ENCODE data around the gene UBL3.

UBL3 gene

DNA sequence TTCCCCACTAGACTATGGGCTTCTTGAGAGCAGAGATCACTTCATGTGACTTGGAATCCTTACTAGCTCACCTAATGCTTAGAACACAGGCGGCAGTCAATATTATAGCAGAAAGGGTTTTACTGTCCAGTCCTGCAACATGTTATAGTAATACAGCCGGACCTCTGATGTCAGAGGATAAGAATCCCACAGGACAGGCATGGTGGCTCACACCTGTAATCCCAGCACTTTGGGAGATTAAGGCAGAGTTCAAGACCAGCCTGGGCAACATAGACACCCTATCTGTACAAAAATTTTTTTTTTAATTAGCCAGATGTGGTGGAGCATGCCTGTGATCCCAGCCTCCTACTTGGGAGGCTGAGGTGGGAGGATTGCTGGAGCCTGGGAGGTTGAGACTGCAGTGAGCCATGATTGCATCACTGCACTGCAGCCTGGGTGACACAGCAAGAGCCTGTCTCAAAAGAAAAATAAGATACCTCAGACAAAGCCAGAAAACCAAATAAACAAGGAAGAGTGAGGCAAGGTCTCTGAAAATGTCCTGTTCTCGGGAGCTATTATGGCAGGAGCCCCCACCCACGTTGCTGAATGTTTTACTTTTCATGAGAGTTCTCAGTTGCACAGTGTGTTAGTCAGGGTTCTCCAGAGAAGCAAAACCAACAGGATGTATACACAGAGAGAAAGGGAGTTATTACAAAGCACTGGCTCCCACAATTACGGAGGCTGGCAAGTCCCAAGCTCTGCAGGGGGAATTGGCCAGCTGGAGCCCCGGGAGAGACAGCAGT is 100.8 kb downstream of the UBL3 start:
- H3K4me1 ChIP-seq (ENCODE audit: control insufficient read depth, insufficient read depth, low read length) = no peaks in the 10 kb centered on the region
- H3K4me3 ChIP-seq (ENCODE audit: low read depth, low read length) = no peak overlapping the region
- H3K9me3 ChIP-seq (ENCODE audit: control insufficient read depth, insufficient read depth, low read depth, low read length) = no peaks in the 10 kb centered on the region
- ChIA-PET CTCF (interaction anchor here (0.5 kb wide), 1 partner anchor 11 kb away, joined by 3 read pairs; no protein-coding TSS in a partner anchor), POLR2A (interaction anchor here (0.8 kb wide), 1 partner anchor 673 kb away, joined by 3 read pairs; the partner anchor contains the start of gene UBE2L5)
- H3K27ac ChIP-seq (ENCODE audit: extremely low read depth, low read depth, low read length) = no peak overlapping the region
- no peaks in the 10 kb centered on the region for H3K36me3 ChIP-seq (ENCODE audit: control insufficient read depth in 2 of 2, insufficient read depth in 1 of 2, low read length in 2 of 2)
- TF ChIP-seq HOXC10 (CRISPR knock-in tag; IDR thresholded peaks at IDR 0.05) = no peak
- 0 out of 2 replicates have a peak, but pooled peaks have one; percentile 21 for TF ChIP-seq GLIS1 (tag by site-specific recombination; IDR thresholded peaks at IDR 0.05)

DNA sequence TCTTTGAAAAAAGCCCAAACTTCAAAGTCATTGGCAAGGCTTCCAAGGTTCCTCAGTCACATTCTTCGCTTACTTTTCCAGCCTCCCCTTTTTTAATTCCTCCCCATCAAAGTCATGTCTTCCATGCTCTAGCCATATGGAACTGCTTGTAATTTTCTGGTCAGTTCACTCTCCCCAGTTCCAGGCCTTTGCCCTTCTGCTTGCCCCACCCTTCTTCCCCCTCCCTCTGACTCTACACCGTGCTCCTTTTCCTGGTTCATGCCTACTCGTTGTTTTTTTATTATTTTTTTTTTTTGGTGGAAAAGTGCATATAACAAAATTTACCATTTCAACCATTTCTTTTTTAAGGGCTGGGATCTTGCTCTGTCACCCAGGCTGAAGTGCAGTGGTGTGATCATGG is 102.3 kb downstream of the UBL3 start:
- Histone ChIP-seq H3K27ac (ENCODE audit: extremely low read depth, low read depth, low read length) (no peak overlapping the region), H3K4me3 (ENCODE audit: low read depth, low read length) (no peak overlapping the region), H3K9me3 (ENCODE audit: control insufficient read depth, insufficient read depth, low read depth, low read length) (no peaks in the 10 kb centered on the region), H3K4me1 (ENCODE audit: control insufficient read depth, insufficient read depth, low read length) (no peaks in the 10 kb centered on the region), H3K36me3 (ENCODE audit: control insufficient read depth in 2 of 2, insufficient read depth in 1 of 2, low read length in 2 of 2) (no peaks in the 10 kb centered on the region)
- CTCF ChIA-PET = no interaction called here
- POLR2A ChIA-PET = no interaction called here
- no peak for TF ChIP-seq KLF16 (tag by site-specific recombination; IDR thresholded peaks at IDR 0.05)
- TF ChIP-seq, protein P1, sequence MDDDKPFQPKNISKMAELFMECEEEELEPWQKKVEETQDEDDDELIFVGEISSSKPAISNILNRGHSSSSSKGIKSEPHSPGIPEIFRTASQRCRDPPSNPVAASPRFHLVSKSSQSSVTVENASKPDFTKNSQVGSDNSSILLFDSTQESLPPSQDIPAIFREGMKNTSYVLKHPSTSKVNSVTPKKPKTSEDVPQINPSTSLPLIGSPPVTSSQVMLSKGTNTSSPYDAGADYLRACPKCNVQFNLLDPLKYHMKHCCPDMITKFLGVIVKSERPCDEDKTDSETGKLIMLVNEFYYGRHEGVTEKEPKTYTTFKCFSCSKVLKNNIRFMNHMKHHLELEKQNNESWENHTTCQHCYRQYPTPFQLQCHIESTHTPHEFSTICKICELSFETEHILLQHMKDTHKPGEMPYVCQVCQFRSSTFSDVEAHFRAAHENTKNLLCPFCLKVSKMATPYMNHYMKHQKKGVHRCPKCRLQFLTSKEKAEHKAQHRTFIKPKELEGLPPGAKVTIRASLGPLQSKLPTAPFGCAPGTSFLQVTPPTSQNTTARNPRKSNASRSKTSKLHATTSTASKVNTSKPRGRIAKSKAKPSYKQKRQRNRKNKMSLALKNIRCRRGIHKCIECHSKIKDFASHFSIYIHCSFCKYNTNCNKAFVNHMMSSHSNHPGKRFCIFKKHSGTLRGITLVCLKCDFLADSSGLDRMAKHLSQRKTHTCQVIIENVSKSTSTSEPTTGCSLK (tag by site-specific recombination; IDR thresholded peaks at IDR 0.05) = no peak
- TF ChIP-seq, protein P2, sequence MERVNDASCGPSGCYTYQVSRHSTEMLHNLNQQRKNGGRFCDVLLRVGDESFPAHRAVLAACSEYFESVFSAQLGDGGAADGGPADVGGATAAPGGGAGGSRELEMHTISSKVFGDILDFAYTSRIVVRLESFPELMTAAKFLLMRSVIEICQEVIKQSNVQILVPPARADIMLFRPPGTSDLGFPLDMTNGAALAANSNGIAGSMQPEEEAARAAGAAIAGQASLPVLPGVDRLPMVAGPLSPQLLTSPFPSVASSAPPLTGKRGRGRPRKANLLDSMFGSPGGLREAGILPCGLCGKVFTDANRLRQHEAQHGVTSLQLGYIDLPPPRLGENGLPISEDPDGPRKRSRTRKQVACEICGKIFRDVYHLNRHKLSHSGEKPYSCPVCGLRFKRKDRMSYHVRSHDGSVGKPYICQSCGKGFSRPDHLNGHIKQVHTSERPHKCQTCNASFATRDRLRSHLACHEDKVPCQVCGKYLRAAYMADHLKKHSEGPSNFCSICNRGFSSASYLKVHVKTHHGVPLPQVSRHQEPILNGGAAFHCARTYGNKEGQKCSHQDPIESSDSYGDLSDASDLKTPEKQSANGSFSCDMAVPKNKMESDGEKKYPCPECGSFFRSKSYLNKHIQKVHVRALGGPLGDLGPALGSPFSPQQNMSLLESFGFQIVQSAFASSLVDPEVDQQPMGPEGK (tag by site-specific recombination; IDR thresholded peaks at IDR 0.05) = no peak
- TF ChIP-seq ZSCAN23 (tag by site-specific recombination; IDR thresholded peaks at IDR 0.05) = no peak
- no peak for TF ChIP-seq WT1 (tag by site-specific recombination; IDR thresholded peaks at IDR 0.05)
- no peak for TF ChIP-seq EGR2 (tag by site-specific recombination; IDR thresholded peaks at IDR 0.05; ENCODE audit: low read depth)
- TF ChIP-seq ZNF16 (tag by site-specific recombination; IDR thresholded peaks at IDR 0.05; ENCODE audit: low read depth) = no peak
- no peak for TF ChIP-seq ZBTB21 (tag by site-specific recombination; IDR thresholded peaks at IDR 0.05)

DNA sequence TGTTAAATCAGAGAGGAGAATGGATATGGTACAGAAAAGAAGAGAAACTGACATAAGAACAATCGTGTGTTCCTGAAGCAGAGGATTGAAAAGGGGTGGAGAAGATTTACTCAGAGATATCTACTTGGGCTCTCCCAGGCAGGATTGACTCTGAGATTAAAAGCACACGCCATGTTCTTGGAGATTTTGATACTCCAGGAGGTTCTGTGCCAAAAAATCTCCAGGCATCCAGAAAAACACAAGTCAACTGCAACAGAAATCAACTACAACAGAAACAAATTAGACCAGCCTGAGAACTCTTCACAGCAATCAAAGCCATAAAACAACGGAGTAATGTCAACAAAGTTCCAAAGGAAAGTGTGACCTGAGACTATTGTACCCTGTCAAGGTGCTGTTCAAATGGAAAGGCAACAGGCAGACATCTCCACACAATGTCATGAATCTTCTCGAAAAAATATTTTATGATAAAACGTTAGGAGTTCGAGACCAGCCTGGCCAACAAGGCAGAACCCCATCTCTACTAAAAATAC is 104.2 kb downstream of the UBL3 start:
- TF ChIP-seq ZNF10 (tag by site-specific recombination; IDR thresholded peaks at IDR 0.05) (no peak), ZNF423 (tag by site-specific recombination; IDR thresholded peaks at IDR 0.05) (no peak), ZNF175 (tag by site-specific recombination; IDR thresholded peaks at IDR 0.05) (no peak), IKZF3 (tag by site-specific recombination; IDR thresholded peaks at IDR 0.05) (no peak), OSR2 (tag by site-specific recombination; IDR thresholded peaks at IDR 0.05) (no peak), ZNF624 (tag by site-specific recombination; IDR thresholded peaks at IDR 0.05) (no peak)
- TF ChIP-seq, protein P3, sequence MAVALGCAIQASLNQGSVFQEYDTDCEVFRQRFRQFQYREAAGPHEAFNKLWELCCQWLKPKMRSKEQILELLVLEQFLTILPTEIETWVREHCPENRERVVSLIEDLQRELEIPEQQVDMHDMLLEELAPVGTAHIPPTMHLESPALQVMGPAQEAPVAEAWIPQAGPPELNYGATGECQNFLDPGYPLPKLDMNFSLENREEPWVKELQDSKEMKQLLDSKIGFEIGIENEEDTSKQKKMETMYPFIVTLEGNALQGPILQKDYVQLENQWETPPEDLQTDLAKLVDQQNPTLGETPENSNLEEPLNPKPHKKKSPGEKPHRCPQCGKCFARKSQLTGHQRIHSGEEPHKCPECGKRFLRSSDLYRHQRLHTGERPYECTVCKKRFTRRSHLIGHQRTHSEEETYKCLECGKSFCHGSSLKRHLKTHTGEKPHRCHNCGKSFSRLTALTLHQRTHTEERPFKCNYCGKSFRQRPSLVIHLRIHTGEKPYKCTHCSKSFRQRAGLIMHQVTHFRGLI (tag by site-specific recombination; IDR thresholded peaks at IDR 0.05) = no peak
- no peaks in the 10 kb centered on the region; the same call in 1 of the 2 replicates for H3K4me1 ChIP-seq (ENCODE audit: control insufficient read depth, insufficient read depth, low read length)
- no peak overlapping the region for H3K27ac ChIP-seq (ENCODE audit: extremely low read depth, low read depth, low read length)
- ChIA-PET POLR2A (no interaction called here), CTCF (no interaction called here)
- H3K9me3 ChIP-seq (ENCODE audit: control insufficient read depth, insufficient read depth, low read depth, low read length) = no peaks in the 10 kb centered on the region
- H3K4me3 ChIP-seq (ENCODE audit: low read depth, low read length) = no peak overlapping the region
- no peaks in the 10 kb centered on the region for H3K36me3 ChIP-seq (ENCODE audit: control insufficient read depth in 2 of 2, insufficient read depth in 1 of 2, low read length in 2 of 2)
